Peyer's patch (tissue), 4 donors: ENCODE measurements around the gene COG5. TPM values are rescaled to one million over a fixed set of nuclear protein-coding genes. Genes with fewer than 3 reads are reported as not detected.
"Not testable (repeated sequence)": the region's sequence is repeated elsewhere in the genome, so short reads cannot be mapped to it uniquely, and the experiment has no call there.

Experiments
- DNase-seq, 3 donors: peaks; one replicate each; pipeline ENCODE4 v3.0.0-alpha.2; 2017 to 2019
- H3K27ac ChIP-seq, 4 donors: fragments of 200-600 bp; sonication (generic); one replicate each; pipeline ENCODE4 v1.5.1; 2016 to 2019
- H3K27me3 ChIP-seq, 2 donors: fragments of 200-600 bp; sonication (generic); one replicate each; pipeline ENCODE4 v1.5.1; 2019
- H3K36me3 ChIP-seq, 3 donors: fragments of 200-600 bp; sonication (generic); one replicate each; pipeline ENCODE4 v1.5.1; 2016 to 2019
- H3K4me1 ChIP-seq, 4 donors: fragments of 200-600 bp; sonication (generic); one replicate each; pipeline ENCODE4 v1.5.1; 2016 to 2019
- H3K4me3 ChIP-seq, 4 donors: fragments of 200-600 bp; sonication (generic); 1 replicate in 3 of 4; 2 replicates in 1 of 4; pipeline ENCODE4 v1.5.1; 2016 to 2019; ENCODE audit warnings: mild to moderate bottlenecking in 1 of 4
- H3K9me3 ChIP-seq, 4 donors: fragments of 200-600 bp; sonication (generic); one replicate each; pipeline ENCODE4 v1.5.1; 2016 to 2019; ENCODE audit warnings: mild to moderate bottlenecking in 1 of 4
- POLR2A ChIP-seq, 2 donors: fragments of 450-650 bp; IDR thresholded peaks; one replicate each; pipeline ENCODE4 v1.5.1; 2017; ENCODE audit warnings: antibody characterized with exemption in 2 of 2, mild to moderate bottlenecking in 2 of 2, moderate library complexity in 2 of 2
- total RNA-seq, 4 donors: library from RNA; depleted of rRNA; stranded (reverse); fragments of >200 nt; gene quantifications; one replicate each; pipeline ENCODE4 v1.1.0, GENCODE V29; 2016
- TF ChIP-seq, protein P1 (sequence below), 6 experiments: fragments of 450-650 bp in 4 of 6; fragments of 200-600 bp in 2 of 6; sonication (generic) in 1 of 6; IDR thresholded peaks; one replicate each; pipeline ENCODE4 v1.5.1; 2017 to 2019; ENCODE audit warnings: antibody characterized with exemption in 6 of 6, mild to moderate bottlenecking in 3 of 6, moderate library complexity in 1 of 6

Gene COG5
- total RNA-seq, 4 donors from 2014 or later, result 31.1 to 175 (median 68.0) TPM

DNA sequence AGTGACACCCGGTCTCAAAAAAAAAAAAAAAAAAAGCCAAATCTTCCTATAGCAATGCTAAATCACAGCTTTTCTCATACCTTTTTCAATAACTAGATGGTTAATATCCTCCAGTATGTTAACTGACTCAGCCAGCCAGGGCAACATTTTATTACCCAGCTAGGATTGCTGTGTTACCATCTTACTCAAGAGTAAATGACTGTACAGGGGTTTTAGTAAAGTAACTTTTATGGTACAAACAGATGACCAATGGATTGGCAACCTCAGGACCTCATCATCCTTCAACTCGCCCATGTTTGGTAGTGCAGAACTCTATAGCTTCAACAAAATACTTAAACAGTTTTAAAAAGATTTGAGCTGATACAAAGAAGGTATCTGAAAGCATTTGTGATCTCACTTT is 335.4 kb downstream of the COG5 start:
- H3K4me3 ChIP-seq, result no peak overlapping the region
- TF ChIP-seq, protein P1, sequence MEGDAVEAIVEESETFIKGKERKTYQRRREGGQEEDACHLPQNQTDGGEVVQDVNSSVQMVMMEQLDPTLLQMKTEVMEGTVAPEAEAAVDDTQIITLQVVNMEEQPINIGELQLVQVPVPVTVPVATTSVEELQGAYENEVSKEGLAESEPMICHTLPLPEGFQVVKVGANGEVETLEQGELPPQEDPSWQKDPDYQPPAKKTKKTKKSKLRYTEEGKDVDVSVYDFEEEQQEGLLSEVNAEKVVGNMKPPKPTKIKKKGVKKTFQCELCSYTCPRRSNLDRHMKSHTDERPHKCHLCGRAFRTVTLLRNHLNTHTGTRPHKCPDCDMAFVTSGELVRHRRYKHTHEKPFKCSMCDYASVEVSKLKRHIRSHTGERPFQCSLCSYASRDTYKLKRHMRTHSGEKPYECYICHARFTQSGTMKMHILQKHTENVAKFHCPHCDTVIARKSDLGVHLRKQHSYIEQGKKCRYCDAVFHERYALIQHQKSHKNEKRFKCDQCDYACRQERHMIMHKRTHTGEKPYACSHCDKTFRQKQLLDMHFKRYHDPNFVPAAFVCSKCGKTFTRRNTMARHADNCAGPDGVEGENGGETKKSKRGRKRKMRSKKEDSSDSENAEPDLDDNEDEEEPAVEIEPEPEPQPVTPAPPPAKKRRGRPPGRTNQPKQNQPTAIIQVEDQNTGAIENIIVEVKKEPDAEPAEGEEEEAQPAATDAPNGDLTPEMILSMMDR (IDR thresholded peaks at IDR 0.05), result no peak
- TF ChIP-seq POLR2A (IDR thresholded peaks at IDR 0.05), result no peak
- no peaks in the 10 kb centered on the region for H3K27me3 ChIP-seq
- no peak for DNase-seq
- no peak overlapping the region for H3K27ac ChIP-seq
- peaks cover 0 to 19% (median 0%) of the 10 kb centered on the region in 3 donors for H3K36me3 ChIP-seq
- H3K9me3 ChIP-seq, result no peaks in the 10 kb centered on the region
- H3K4me1 ChIP-seq, result peaks cover 0 to 7% (median 0%) of the 10 kb centered on the region in 4 donors

DNA sequence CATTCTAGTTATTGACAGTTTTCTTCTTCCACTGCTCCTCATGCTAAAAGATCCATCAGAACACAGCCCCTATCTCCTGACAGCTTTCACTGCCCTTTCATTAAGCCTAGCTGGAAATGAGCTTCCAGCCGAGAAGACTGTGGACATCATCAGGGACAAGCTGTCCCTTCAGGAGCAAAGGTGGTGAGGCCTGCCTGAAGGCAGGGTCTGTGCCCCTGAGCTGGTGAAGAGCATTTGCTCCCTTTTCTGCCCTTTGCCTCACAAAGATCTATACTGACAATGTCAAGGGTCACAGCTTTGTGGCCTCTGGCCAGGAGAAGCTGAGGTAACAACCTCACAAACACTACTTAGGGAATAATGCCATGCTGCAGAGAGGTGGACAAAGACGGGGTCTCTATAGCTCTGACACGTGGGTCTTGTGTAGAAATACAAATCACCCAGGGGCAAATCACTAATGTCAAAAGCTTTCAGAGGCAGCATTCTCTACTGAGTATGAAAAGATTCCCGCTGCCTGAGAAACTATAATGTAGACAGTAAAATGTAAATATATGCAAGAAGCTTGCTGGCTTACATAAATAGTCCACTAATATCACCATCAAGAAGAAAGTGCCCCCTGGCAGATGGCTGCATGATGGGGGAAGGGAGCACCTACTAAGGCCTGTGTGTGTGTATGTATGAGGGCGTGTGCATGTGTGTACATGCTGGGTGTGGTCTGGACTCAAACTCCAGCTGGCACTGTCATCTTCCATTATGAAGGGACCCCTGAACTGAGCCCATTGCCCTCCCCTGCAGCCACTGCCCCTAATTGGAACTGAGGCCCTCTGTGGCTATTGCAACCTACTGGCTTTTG is 339.1 kb downstream of the COG5 start:
- Histone ChIP-seq H3K27me3 (no peaks in the 10 kb centered on the region), H3K4me3 (no peak overlapping the region), H3K27ac (no peak overlapping the region), H3K36me3 (peaks cover 0 to 8% (median 0%) of the 10 kb centered on the region in 3 donors), H3K4me1 (peaks cover 0 to 7% (median 0%) of the 10 kb centered on the region in 4 donors), H3K9me3 (no peaks in the 10 kb centered on the region)
- no peak for TF ChIP-seq POLR2A (IDR thresholded peaks at IDR 0.05)
- TF ChIP-seq, protein P1 (IDR thresholded peaks at IDR 0.05), result no peak
- no peak for DNase-seq

DNA sequence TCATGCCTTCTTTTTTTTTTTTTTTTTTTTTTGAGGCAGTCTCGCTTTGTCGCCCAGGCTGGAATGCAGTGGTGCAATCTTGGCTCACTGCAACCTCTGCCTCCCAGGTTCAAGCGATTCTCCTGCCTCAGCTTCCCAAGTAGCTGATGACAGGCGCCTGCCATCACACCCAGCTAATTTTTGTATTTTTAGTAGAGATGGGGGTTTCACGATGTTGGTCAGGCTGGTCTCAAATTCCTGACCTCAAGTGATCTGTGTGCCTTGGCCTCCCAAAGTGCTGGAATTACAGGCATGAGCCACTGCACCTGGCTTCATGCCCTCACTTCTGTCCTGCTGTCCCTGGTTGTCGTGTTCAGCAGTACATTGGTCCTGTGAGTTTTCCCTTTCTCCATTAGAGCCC is 342.9 kb downstream of the COG5 start:
- not testable (repeated sequence) for H3K27me3 ChIP-seq, H3K4me1 ChIP-seq, H3K36me3 ChIP-seq, H3K9me3 ChIP-seq, DNase-seq, H3K4me3 ChIP-seq, H3K27ac ChIP-seq

DNA sequence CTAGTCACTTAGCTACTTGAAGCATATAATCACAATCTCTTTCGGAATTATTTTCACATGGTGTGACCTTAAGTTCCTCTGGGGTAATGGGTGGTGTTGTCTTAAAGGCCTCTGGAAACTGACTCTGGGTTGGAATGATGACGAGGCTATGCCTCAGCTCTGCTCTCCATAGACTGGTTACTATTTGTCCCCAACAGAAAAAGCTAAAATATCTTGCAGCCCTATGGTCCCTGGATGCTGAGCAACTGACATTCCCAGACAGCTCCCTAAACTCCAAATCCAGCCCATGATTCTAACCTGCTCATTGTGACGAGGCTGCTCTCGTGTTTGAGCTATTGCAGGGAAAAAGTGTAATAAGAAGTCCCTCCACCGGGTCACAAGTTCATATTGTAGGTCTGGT is 343.4 kb downstream of the COG5 start:
- Histone ChIP-seq H3K4me3 (no peak overlapping the region), H3K4me1 (peaks cover 0 to 7% (median 0%) of the 10 kb centered on the region in 4 donors), H3K27me3 (no peaks in the 10 kb centered on the region), H3K27ac (no peak overlapping the region), H3K36me3 (no peaks in the 10 kb centered on the region), H3K9me3 (no peaks in the 10 kb centered on the region)
- TF ChIP-seq POLR2A (IDR thresholded peaks at IDR 0.05), result no peak
- TF ChIP-seq, protein P1 (IDR thresholded peaks at IDR 0.05), result no peak
- DNase-seq, result no peak

DNA sequence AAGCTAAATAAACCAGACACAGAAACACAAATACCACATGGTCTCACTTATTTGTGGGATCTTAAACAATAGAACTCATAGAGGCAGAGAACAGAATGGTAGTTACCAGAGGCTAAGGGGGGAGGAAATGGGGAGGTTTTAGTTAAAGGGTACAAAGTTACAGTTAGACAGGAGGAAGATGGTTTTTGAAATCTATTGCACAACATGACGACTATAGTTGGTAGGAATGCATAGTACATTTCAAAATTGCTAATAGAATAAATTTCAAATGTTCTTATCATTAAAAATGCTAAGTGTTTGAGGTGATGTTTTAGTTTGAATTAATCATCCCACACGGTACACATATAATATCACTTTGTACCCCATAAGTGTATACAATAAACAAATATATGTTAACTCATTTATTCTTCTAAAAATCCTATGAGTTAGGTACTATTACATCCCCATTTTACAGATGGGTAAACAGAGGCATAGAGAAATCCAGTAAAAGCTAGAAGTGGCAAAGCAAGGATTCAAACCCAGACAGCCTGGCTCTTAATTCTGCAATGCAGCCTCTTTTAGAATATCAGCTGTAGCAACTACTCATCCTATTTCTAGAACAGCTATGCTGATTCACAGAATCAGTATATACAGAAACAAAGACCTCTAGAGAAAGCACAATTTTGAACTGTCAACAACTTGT is 344.0 kb downstream of the COG5 start:
- no peak for TF ChIP-seq POLR2A (IDR thresholded peaks at IDR 0.05)
- TF ChIP-seq, protein P1 (IDR thresholded peaks at IDR 0.05), result no peak
- no peaks in the 10 kb centered on the region for H3K27me3 ChIP-seq
- no peaks in the 10 kb centered on the region for H3K36me3 ChIP-seq
- no peak overlapping the region for H3K27ac ChIP-seq
- no peak for DNase-seq
- no peak overlapping the region for H3K4me3 ChIP-seq
- H3K4me1 ChIP-seq, result peaks cover 0 to 4% (median 0%) of the 10 kb centered on the region in 4 donors
- H3K9me3 ChIP-seq, result no peaks in the 10 kb centered on the region

DNA sequence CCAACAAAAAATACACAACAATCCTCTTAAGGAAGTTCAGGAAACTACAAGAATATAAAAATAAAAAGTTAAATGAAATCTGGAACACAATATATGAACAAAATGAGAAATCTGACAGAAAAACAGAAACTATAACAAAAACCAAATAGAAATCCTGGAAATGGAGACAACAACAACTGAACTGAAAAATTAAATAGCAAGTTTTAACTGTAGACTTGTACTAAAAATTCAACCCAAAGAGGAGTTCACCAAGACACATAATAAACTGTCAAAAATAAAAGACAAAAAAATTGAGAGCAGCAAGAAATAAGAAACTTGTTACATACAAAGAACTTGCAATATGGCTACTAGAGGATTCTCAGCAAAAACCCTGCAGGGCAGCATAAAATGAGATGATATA is 349.8 kb downstream of the COG5 start:
- Histone ChIP-seq H3K27ac (no peak overlapping the region), H3K4me1 (no peaks in the 10 kb centered on the region), H3K27me3 (no peaks in the 10 kb centered on the region), H3K9me3 (no peaks in the 10 kb centered on the region), H3K4me3 (no peak overlapping the region), H3K36me3 (peaks cover 0 to 15% (median 0%) of the 10 kb centered on the region in 3 donors)
- TF ChIP-seq, protein P1 (IDR thresholded peaks at IDR 0.05), result no peak
- no peak for TF ChIP-seq POLR2A (IDR thresholded peaks at IDR 0.05)
- DNase-seq, result no peak
